ENCODE data around the gene ASCL5.

- TF ChIP-seq POLR2AphosphoS5 (IDR thresholded peaks at IDR 0.05; ENCODE audit: borderline replicate concordance, low read depth, low read length): no peak
- no peak for TF ChIP-seq EZH2 (IDR thresholded peaks at IDR 0.05)
- TF ChIP-seq FOXP2 (optimal IDR thresholded peaks at IDR 0.05; ENCODE audit: control extremely low read depth, extremely low read length, insufficient read depth): no peak
Observed at GRCh38 chr1:201141418-201141817, 14.4 kb upstream of the ASCL5 start.
